ENCODE measurements around the gene GORAB.

DNA sequence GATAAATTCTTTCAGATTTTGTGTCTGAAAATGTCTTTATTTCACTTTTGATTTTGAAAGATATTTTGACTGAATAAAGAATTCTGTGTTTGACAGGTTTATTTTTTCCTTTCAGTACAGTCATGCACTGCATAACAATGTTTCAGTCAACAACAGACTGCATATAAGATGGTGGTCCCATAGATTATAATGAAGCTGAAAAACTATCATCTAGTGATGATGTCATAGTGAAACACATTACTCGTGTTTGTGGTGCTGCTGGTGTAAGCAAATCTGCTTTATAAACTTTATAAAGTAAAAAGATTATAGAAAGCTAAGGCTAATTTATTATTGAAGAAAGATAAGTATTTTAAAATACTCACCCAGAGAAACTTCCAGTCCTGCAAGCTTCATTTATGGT lies 66.7 kb downstream of the GORAB start:
- TF ChIP-seq POLR2A (IDR thresholded peaks at IDR 0.05; ENCODE audit: low read length) = no peak
- TF ChIP-seq, protein P1, sequence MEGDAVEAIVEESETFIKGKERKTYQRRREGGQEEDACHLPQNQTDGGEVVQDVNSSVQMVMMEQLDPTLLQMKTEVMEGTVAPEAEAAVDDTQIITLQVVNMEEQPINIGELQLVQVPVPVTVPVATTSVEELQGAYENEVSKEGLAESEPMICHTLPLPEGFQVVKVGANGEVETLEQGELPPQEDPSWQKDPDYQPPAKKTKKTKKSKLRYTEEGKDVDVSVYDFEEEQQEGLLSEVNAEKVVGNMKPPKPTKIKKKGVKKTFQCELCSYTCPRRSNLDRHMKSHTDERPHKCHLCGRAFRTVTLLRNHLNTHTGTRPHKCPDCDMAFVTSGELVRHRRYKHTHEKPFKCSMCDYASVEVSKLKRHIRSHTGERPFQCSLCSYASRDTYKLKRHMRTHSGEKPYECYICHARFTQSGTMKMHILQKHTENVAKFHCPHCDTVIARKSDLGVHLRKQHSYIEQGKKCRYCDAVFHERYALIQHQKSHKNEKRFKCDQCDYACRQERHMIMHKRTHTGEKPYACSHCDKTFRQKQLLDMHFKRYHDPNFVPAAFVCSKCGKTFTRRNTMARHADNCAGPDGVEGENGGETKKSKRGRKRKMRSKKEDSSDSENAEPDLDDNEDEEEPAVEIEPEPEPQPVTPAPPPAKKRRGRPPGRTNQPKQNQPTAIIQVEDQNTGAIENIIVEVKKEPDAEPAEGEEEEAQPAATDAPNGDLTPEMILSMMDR (IDR thresholded peaks at IDR 0.05) = no peak
- no peak for TF ChIP-seq ZFP36 (IDR thresholded peaks at IDR 0.05; ENCODE audit: borderline replicate concordance, partially characterized antibody)
- TF ChIP-seq CBX2 (IDR thresholded peaks at IDR 0.05; ENCODE audit: borderline replicate concordance, low read depth) = no peak
- TF ChIP-seq JUNB (IDR thresholded peaks at IDR 0.05) = no peak
- TF ChIP-seq, protein P2, sequence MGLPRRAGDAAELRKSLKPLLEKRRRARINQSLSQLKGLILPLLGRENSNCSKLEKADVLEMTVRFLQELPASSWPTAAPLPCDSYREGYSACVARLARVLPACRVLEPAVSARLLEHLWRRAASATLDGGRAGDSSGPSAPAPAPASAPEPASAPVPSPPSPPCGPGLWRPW (IDR thresholded peaks at IDR 0.05) = no peak
- TF ChIP-seq KDM1A (IDR thresholded peaks at IDR 0.05; ENCODE audit: low read depth) = no peak
- no peak for TF ChIP-seq SMC3 (IDR thresholded peaks at IDR 0.05)
- TF ChIP-seq EP300 (IDR thresholded peaks at IDR 0.05) = no peak
- TF ChIP-seq, protein P3, sequence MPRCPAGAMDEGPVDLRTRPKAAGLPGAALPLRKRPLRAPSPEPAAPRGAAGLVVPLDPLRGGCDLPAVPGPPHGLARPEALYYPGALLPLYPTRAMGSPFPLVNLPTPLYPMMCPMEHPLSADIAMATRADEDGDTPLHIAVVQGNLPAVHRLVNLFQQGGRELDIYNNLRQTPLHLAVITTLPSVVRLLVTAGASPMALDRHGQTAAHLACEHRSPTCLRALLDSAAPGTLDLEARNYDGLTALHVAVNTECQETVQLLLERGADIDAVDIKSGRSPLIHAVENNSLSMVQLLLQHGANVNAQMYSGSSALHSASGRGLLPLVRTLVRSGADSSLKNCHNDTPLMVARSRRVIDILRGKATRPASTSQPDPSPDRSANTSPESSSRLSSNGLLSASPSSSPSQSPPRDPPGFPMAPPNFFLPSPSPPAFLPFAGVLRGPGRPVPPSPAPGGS (IDR thresholded peaks at IDR 0.05) = no peak
- TF ChIP-seq RCOR1 (IDR thresholded peaks at IDR 0.05; ENCODE audit: low read depth, low read length) = no peak
- no peak for TF ChIP-seq MYC (IDR thresholded peaks at IDR 0.05; ENCODE audit: borderline replicate concordance, low read length)
- no peak for TF ChIP-seq EHF (CRISPR knock-in tag; IDR thresholded peaks at IDR 0.05)
- no peak for TF ChIP-seq PHF8 (IDR thresholded peaks at IDR 0.05; ENCODE audit: borderline replicate concordance, low read depth)
